CD1c-positive myeloid dendritic cell (primary cell): ENCODE measurements around the gene NUP205.
A peak's percentile ranks its signal among the peaks of the same experiment; 100 is the strongest.
"Not testable (repeated sequence)": the region's sequence is repeated elsewhere in the genome, so short reads cannot be mapped to it uniquely, and the experiment has no call there.

Experiments
- DNase-seq: peaks from one replicate; pipeline ENCODE4 v3.0.0-alpha.2; 2016; ENCODE audit errors: extremely low spot score

NUP205 gene

GRCh38 chr7:135620447-135620846 is 62.7 kb downstream of the NUP205 start:
- no peak for DNase-seq

GRCh38 chr7:135620980-135621850 is 63.5 kb downstream of the NUP205 start:
- peak; percentile 63 for DNase-seq

- no peak for DNase-seq
Measured at GRCh38 chr7:135634191-135634878, 76.6 kb downstream of the NUP205 start.

- DNase-seq, result not testable (repeated sequence)
Measured at GRCh38 chr7:135639690-135640089, 82.0 kb downstream of the NUP205 start.

- DNase-seq, result no peak
Measured at GRCh38 chr7:135644154-135644553, 86.4 kb downstream of the NUP205 start.

GRCh38 chr7:135644729-135645128 is 87.0 kb downstream of the NUP205 start:
- no peak for DNase-seq

GRCh38 chr7:135645296-135645904 is 87.7 kb downstream of the NUP205 start:
- peak; percentile 58 for DNase-seq

- DNase-seq, result no peak
Measured at GRCh38 chr7:135647755-135648154, 90.0 kb downstream of the NUP205 start.

GRCh38 chr7:135648235-135648634 is 90.5 kb downstream of the NUP205 start:
- DNase-seq, result no peak

- peak; percentile 64 for DNase-seq
Measured at GRCh38 chr7:135650831-135651573, 93.3 kb downstream of the NUP205 start.

GRCh38 chr7:135653340-135654080 is 95.8 kb downstream of the NUP205 start:
- no peak for DNase-seq

- no peak for DNase-seq
Measured at GRCh38 chr7:135658564-135658963, 100.8 kb downstream of the NUP205 start.

GRCh38 chr7:135659159-135659846 is 101.6 kb downstream of the NUP205 start:
- DNase-seq, result peak; percentile 33

GRCh38 chr7:135661311-135662122 is 103.8 kb downstream of the NUP205 start:
- DNase-seq, result no peak

- no peak for DNase-seq
Measured at GRCh38 chr7:135662123-135662372, 104.3 kb downstream of the NUP205 start.

GRCh38 chr7:135662373-135663114 is 104.8 kb downstream of the NUP205 start, which contains the start of gene STMP1:
Gene STMP1 (plus strand): TSS chr7:135662514.
- DNase-seq, result peak; percentile 98

- DNase-seq, result peak; percentile 7
Measured at GRCh38 chr7:135664046-135664589, 106.4 kb downstream of the NUP205 start.

- DNase-seq, result no peak
Measured at GRCh38 chr7:135665042-135665441, 107.3 kb downstream of the NUP205 start.

GRCh38 chr7:135666156-135666555 is 108.4 kb downstream of the NUP205 start:
- no peak for DNase-seq
